ENCODE data around the gene FXYD4.
A peak's percentile ranks its signal among the peaks of the same experiment; 100 is the strongest.
"Not testable (repeated sequence)": the region's sequence is repeated elsewhere in the genome, so short reads cannot be mapped to it uniquely, and the experiment has no call there.

FXYD4 gene

DNA sequence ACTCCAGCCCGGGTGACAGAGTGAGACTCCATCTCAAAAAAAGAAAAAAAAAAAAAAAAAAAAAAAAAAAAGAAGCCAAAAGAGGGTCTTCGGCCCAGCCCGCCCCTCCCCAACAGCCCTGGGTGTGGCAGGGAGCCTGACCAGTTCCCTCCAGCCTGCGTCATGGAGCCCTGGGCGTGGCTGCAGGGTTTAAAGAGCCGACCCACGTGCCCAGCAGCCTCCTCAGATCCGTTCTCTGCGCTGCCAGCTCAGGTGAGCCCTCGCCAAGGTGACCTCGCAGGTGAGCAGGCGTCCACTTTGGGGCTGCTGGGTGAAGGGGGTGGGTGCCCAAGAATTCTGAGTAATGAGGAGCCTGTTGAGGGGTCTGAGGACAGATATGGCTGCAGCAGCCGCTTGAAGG, at the start of gene FXYD4:
Gene FXYD4 (plus strand): TSS at position 219 of the 400 bp plus-strand sequence. CDS start 2,111 bp downstream, outside the sequence.
- no peak for DNase-seq (ENCODE audit: low read depth in 2 of 2)

- no peak for DNase-seq (ENCODE audit: low read depth in 2 of 2)
Observed at GRCh38 chr10:43322331-43322730, 49.1 kb upstream of the FXYD4 start.

- DNase-seq (ENCODE audit: low read depth in 2 of 2): peak; percentile 50 to 67
Observed at GRCh38 chr10:43322769-43323168, 48.7 kb upstream of the FXYD4 start.

DNA sequence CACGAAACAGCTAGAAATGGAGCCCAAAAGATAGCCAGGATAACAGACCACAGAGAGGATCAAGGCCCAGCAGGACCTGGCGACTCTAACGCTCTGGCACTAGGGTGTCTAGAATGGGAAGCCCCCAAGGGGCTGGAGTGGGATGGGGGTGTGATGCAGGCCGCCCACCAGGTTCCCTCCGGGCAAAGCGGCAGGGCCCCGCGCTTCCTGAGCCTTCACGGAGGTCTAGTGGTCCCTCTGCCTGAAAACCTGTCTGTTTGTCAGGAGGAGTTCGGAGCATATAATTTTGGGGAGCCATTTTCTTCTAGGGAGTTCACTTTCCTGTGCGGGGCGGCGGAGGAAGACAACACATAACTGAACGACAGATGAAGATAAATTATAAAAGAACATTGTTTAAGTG, 48.2 kb upstream of the FXYD4 start:
- no peak for DNase-seq (ENCODE audit: low read depth in 2 of 2)

DNA sequence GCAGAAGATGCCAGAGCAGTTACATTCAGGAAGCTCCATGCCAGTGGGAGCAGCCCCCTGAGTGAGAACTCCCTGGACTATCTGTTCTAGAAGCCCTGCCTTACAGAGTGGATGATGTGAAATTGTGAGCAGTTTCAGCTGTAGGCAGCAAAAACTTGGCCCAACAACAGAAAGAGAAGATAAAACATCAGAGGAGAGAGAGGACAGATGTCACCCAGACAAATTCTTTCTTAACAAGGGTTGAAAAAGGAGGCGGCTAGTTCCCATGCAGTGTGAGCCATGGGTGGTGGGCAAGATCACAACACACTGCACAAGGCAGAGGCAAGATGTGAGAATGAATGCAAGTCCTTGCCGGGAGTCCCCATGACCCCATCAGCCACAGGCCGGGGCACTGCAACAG, 46.6 kb upstream of the FXYD4 start:
- DNase-seq (ENCODE audit: low read depth in 2 of 2): no peak

DNA sequence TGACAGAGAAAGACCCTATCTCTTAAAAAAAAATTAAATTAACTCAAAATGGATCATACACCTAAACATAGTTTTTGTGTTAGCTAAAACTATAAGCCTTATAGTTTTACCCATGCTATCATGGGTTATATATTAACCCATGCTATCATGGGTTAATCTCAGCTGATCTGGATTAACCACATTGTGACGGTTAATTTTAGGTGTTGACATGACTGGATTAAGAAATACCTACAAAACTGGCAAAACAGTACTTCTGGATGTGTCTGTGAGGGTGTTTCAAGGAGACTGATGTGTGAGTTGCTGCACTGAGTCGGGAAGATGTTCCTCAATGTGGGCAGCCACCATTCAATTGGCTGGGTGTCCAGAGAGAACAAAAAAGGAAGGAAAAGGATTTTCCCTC, 44.3 kb upstream of the FXYD4 start:
- no peak for DNase-seq (ENCODE audit: low read depth in 2 of 2)

GRCh38 chr10:43327986-43328385, 43.5 kb upstream of the FXYD4 start:
- DNase-seq (ENCODE audit: low read depth in 2 of 2): no peak

GRCh38 chr10:43328810-43329209, 42.6 kb upstream of the FXYD4 start:
- DNase-seq (ENCODE audit: low read depth in 2 of 2): not testable (repeated sequence)

DNA sequence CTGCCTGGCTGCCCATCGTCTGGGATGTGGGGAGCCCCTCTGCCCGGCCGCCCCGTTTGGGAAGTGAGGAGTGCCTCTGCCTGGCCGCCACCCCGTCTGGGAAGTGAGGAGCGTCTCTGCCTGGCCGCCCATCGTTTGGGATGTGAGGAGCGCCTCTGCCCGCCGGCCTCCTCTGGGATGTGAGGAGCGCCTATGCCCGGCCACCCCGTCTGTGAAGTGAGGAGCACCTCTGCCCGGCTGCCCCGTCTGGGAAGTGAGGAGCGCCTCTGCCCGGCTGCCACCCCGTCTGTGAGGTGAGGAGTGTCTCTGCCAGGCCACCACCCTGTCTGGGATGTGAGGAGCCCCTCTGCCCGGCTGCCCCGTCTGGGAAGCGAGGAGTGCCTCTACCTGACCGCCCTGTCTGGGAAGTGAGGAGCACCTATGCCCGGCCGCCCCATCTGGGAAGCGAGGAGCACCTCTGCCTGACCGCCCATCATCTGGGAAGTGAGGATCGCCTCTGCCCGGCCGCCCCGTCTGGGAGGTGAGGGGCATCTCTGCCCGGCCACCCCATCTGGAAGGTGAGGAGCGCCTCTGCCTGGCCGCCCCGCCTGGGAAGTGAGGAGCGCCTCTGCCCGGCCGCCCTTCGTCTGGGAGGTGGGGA, 42.1 kb upstream of the FXYD4 start:
- DNase-seq (ENCODE audit: low read depth in 2 of 2): not testable (repeated sequence)

- DNase-seq (ENCODE audit: low read depth in 2 of 2): not testable (repeated sequence)
Observed at GRCh38 chr10:43330049-43330823, 41.2 kb upstream of the FXYD4 start.

- DNase-seq (ENCODE audit: low read depth in 2 of 2): not testable (repeated sequence)
Observed at GRCh38 chr10:43330824-43331127, 40.7 kb upstream of the FXYD4 start.

DNA sequence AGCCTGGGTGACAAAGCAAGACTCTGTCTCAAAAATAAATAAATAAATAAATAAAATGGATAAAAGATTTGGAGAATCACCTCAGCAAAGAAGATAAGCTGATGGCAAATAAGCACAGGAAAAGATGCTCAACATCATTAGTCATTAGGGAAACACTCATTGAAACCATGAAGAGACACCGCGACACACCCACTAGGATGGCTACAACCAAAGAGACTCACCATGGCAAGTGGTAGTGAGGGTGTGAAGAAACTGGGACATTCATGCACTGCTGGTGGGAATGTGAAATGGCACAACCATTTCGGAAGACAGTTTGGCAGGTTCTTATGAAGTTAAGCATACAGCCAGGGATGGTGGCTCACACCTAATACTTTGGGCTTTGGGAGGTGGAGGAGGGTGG, 37.8 kb upstream of the FXYD4 start:
- no peak for DNase-seq (ENCODE audit: low read depth in 2 of 2)

GRCh38 chr10:43336061-43336460, 35.4 kb upstream of the FXYD4 start:
- DNase-seq (ENCODE audit: low read depth in 2 of 2): no peak

GRCh38 chr10:43336641-43337318, 34.7 kb upstream of the FXYD4 start:
- DNase-seq (ENCODE audit: low read depth in 2 of 2): no peak

DNA sequence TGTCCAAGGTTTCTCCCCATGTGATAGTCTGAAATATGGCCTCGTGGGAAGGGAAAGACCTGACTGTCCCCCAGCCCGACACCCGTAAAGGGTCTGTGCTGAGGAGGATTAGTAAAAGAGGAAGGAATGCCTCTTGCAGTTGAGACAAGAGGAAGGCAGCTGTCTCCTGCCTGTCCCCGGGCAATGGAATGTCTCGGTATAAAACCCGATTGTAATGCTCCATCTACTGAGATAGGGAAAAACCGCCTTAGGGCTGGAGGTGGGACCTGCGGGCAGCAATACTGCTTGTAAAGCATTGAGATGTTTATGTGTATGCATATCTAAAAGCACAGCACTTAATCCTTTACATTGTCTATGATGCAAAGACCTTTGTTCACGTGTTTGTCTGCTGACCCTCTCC, 33.9 kb upstream of the FXYD4 start:
- not testable (repeated sequence) for DNase-seq (ENCODE audit: low read depth in 2 of 2)

DNA sequence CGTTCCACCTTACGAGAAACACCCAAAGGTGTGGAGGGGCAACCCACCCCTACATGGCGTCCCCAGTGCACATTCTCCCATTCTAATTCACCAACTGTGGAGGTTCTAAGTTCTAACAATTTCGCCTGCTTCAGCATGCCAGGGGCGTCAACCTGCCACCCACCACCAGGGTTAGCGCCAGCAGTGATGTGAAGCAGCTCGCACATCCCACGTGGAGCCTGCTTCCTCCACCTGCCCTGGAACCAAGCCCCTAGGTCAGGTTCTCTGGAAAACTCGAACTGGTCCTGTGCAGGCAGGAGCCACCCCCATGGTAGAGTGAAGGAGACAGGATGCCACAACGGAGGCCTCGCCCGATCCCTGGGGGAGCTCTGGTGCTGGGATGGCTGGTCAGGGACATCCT, 33.3 kb upstream of the FXYD4 start:
- no peak for DNase-seq (ENCODE audit: low read depth in 2 of 2)

GRCh38 chr10:43339136-43339535, 32.3 kb upstream of the FXYD4 start:
- DNase-seq (ENCODE audit: low read depth in 2 of 2): no peak

DNA sequence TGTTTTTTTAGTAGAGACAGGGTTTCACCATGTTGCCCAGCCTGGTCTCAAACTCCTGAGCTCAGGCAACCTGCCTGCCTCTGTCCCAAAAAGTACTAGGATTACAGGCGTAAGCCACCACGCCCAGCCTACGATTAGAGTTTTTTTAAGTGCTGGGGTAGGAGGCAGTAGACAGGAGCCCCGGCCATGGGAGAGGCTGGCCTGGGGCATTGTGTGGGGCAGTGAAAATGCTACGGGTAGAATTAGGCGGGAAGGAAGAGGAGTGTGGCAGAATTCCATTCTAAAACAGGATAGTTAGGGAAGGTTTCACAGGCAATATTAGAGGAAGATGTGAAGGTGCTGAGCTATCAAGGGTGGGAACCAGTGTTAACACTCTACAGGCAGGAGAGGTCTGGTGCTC, 31.3 kb upstream of the FXYD4 start:
- DNase-seq (ENCODE audit: low read depth in 2 of 2): no peak

- no peak for DNase-seq (ENCODE audit: low read depth in 2 of 2)
Observed at GRCh38 chr10:43340619-43341018, 30.8 kb upstream of the FXYD4 start.

GRCh38 chr10:43341450-43341849, 30.0 kb upstream of the FXYD4 start:
- DNase-seq (ENCODE audit: low read depth in 2 of 2): no peak

DNA sequence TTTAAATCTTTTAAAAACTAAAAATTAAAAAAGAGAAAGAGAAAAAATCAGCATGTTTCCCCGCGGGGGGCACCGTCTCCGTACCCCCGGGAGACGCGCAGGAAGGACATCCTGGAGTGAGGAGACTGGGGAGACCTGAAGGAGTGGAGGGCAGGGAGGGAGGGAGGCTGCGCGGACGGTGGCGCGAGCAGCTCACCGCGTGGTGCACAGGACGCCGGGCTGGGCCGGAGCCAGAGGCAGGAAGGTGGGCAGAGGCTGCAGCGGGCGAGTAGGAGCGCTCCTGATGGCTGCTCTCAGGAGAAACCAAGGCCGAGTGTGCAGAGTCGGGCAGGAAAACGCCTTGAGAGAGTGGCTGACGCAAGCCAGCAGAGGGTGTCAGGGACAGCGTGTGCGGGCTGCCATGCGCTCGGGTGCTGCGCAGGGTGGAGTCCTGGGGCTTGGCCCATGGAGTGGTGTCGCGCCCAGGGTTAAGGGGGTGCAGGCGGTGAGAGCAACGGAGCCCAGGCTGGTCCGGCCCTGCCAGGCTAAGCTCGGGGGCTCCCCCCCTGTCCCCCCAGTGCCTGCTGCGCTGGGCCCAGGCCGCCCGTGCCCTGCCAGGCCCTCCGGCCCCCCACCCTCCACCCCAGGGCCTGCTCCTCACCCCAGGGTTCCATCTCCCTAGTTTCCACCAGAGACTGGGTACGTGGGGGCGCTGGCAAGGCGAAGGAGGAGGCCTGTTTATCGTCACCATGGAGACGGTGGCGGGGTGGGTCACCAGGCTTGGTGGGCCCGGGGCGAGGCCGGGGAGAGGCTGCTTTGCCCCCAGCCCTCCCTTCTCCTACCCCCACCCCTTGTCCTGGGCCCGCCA, 28.9 kb upstream of the FXYD4 start:
- no peak for DNase-seq (ENCODE audit: low read depth in 2 of 2)

DNA sequence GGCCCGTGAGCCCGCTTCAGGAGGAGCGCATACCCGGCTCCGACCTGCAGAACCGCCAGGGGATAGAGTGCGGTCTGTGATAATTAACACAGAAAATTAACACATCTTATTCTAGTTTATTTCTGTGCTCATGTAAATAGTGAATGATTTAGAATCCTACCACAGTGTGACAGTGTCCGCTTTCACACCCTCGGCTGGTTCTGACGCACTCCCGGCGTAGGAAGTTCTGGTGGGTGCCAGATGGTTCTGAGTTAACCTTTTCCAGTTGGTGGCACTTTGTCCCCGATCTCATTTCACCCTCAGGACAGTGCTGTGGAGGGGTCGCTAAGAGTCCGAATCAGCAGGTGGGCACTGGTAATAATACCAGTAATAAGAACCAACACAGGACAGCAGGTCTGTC, 28.3 kb upstream of the FXYD4 start:
- no peak for DNase-seq (ENCODE audit: low read depth in 2 of 2)

Data from stimulated activated CD8-positive, alpha-beta memory T cell treated with anti-CD3 and anti-CD28 coated beads, Interleukin-2, amount 100 ng/mL, for 1 hour (primary cell).